ENCODE measurements around the gene ZBTB47.

Gene ZBTB47

GRCh38 chr3:42657675-42658074 lies 4.2 kb downstream of the ZBTB47 start:
- no peaks in the 10 kb centered on the region; the same call in 1 of the 2 replicates for H3K36me3 ChIP-seq (ENCODE audit: low read depth)
- H3K27me3 ChIP-seq (ENCODE audit: insufficient read depth, poor library complexity, severe bottlenecking), result no peaks in the 10 kb centered on the region
- TF ChIP-seq, protein P1, sequence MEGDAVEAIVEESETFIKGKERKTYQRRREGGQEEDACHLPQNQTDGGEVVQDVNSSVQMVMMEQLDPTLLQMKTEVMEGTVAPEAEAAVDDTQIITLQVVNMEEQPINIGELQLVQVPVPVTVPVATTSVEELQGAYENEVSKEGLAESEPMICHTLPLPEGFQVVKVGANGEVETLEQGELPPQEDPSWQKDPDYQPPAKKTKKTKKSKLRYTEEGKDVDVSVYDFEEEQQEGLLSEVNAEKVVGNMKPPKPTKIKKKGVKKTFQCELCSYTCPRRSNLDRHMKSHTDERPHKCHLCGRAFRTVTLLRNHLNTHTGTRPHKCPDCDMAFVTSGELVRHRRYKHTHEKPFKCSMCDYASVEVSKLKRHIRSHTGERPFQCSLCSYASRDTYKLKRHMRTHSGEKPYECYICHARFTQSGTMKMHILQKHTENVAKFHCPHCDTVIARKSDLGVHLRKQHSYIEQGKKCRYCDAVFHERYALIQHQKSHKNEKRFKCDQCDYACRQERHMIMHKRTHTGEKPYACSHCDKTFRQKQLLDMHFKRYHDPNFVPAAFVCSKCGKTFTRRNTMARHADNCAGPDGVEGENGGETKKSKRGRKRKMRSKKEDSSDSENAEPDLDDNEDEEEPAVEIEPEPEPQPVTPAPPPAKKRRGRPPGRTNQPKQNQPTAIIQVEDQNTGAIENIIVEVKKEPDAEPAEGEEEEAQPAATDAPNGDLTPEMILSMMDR (IDR thresholded peaks at IDR 0.05; ENCODE audit: poor library complexity, severe bottlenecking), result no peak
- no peak overlapping the region for H3K4me3 ChIP-seq (ENCODE audit: severe bottlenecking)
- ATAC-seq (ENCODE audit: low read depth), result no peak
- H3K27ac ChIP-seq (ENCODE audit: poor library complexity, severe bottlenecking), result no peak overlapping the region
- no peak for DNase-seq (ENCODE audit: low spot score)
- no peaks in the 10 kb centered on the region for H3K9me3 ChIP-seq (ENCODE audit: severe bottlenecking)
- H3K4me1 ChIP-seq (ENCODE audit: insufficient read depth, poor library complexity, severe bottlenecking), result peaks cover 4% of the 10 kb centered on the region

GRCh38 chr3:42658091-42658770 lies 4.7 kb downstream of the ZBTB47 start:
- no peaks in the 10 kb centered on the region for H3K9me3 ChIP-seq (ENCODE audit: severe bottlenecking)
- TF ChIP-seq, protein P1 (IDR thresholded peaks at IDR 0.05; ENCODE audit: poor library complexity, severe bottlenecking), result no peak
- no peaks in the 10 kb centered on the region for H3K27me3 ChIP-seq (ENCODE audit: insufficient read depth, poor library complexity, severe bottlenecking)
- H3K4me3 ChIP-seq (ENCODE audit: severe bottlenecking), result no peak overlapping the region
- H3K36me3 ChIP-seq (ENCODE audit: low read depth), result no peaks in the 10 kb centered on the region; the same call in 1 of the 2 replicates
- H3K27ac ChIP-seq (ENCODE audit: poor library complexity, severe bottlenecking), result no peak overlapping the region
- no peaks in the 10 kb centered on the region for H3K4me1 ChIP-seq (ENCODE audit: insufficient read depth, poor library complexity, severe bottlenecking)
- peak; percentile 57 for DNase-seq (ENCODE audit: low spot score)
- no peak for ATAC-seq (ENCODE audit: low read depth)

GRCh38 chr3:42658771-42659390 lies 5.4 kb downstream of the ZBTB47 start:
- Histone ChIP-seq H3K27ac (ENCODE audit: poor library complexity, severe bottlenecking) (no peak overlapping the region), H3K36me3 (ENCODE audit: low read depth) (no peaks in the 10 kb centered on the region; the same call in 1 of the 2 replicates), H3K4me3 (ENCODE audit: severe bottlenecking) (no peak overlapping the region), H3K4me1 (ENCODE audit: insufficient read depth, poor library complexity, severe bottlenecking) (no peaks in the 10 kb centered on the region), H3K9me3 (ENCODE audit: severe bottlenecking) (no peaks in the 10 kb centered on the region), H3K27me3 (ENCODE audit: insufficient read depth, poor library complexity, severe bottlenecking) (no peaks in the 10 kb centered on the region)
- no peak for ATAC-seq (ENCODE audit: low read depth)
- DNase-seq (ENCODE audit: low spot score), result no peak
- TF ChIP-seq, protein P1 (IDR thresholded peaks at IDR 0.05; ENCODE audit: poor library complexity, severe bottlenecking), result no peak

DNA sequence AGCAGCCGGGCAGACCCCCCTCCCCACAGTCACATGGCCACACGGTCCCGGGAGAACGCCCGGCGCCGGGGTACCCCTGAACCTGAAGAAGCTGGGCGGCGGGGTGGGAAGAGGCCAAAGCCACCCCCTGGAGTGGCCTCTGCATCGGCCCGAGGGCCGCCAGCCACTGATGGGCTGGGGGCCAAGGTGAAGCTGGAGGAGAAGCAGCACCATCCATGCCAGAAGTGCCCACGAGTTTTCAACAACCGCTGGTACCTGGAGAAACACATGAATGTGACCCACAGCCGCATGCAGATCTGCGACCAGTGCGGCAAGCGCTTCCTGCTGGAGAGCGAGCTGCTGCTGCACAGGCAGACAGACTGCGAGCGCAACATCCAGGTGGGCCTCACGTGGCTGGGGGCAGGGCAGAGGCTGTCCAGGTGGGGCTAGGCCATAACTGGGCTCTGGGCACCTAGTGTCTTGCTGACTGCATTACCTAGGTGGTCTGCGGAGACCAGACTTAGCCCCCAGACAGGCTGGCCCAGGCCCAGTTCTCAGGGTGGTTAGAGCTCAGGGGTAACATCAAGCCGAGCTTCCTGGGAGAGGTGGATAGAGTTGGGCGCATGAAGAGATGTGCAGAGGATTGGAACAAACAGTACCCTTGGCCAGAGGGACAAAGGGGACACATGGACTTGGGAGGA lies 6.1 kb downstream of the ZBTB47 start:
- Histone ChIP-seq H3K9me3 (ENCODE audit: severe bottlenecking) (no peaks in the 10 kb centered on the region), H3K4me3 (ENCODE audit: severe bottlenecking) (no peak overlapping the region), H3K27me3 (ENCODE audit: insufficient read depth, poor library complexity, severe bottlenecking) (no peaks in the 10 kb centered on the region), H3K36me3 (ENCODE audit: low read depth) (no peaks in the 10 kb centered on the region; the same call in 1 of the 2 replicates), H3K4me1 (ENCODE audit: insufficient read depth, poor library complexity, severe bottlenecking) (no peaks in the 10 kb centered on the region), H3K27ac (ENCODE audit: poor library complexity, severe bottlenecking) (no peak overlapping the region)
- DNase-seq (ENCODE audit: low spot score) (no peak), ATAC-seq (ENCODE audit: low read depth) (no peak)
- TF ChIP-seq, protein P1 (IDR thresholded peaks at IDR 0.05; ENCODE audit: poor library complexity, severe bottlenecking), result no peak
